H1 (cell line): ENCODE measurements around the gene NTPCR. TPM values are rescaled to one million over a fixed set of nuclear protein-coding genes. Genes with fewer than 3 reads are reported as not detected.

Source experiments
- CTCF ChIA-PET: fragments of 300-600 bp; sonication (Branson Sonifier 250); formaldehyde crosslinking; loops from one replicate; lab custom pipeline; 2021; ENCODE audit not compliant: partially characterized antibody; lab: Charles Lee
- POLR2A ChIA-PET: fragments of 300-600 bp; sonication (Branson Sonifier 250); formaldehyde crosslinking; loops from one replicate; lab custom pipeline; 2021; ENCODE audit warnings: inconsistent platforms; ENCODE audit not compliant: partially characterized antibody; lab: Charles Lee
- DNase-seq, 2 experiments: peaks; one replicate each; pipeline versions ENCODE4 v3.0.0 to v3.0.0-alpha.2; 2010 to 2022; ENCODE audit warnings: low spot score in 2 of 2, low read depth in 1 of 2, mixed read lengths in 1 of 2
- FAIRE-seq: peaks from 2 replicates; lab custom pipeline; 2011; peaks lifted over from hg19 to GRCh38; lab: Jason Lieb, UNC
- H2AFZ ChIP-seq: 2 replicates; pipeline ENCODE4 v1.8.1; 2012; ENCODE audit warnings: low read length, inconsistent platforms
- H2AK5ac ChIP-seq: 2 replicates; pipeline ENCODE4 v1.6.1; 2013; ENCODE audit warnings: low read depth, low read length
- H2BK120ac ChIP-seq: replicated peaks from 2 replicates; pipeline ENCODE3; 2013; ENCODE audit warnings: low read depth, low read length, inconsistent platforms
- H2BK12ac ChIP-seq: 2 replicates; pipeline ENCODE4 v1.6.1; 2013; ENCODE audit warnings: low read depth, low read length
- H2BK15ac ChIP-seq: 2 replicates; pipeline ENCODE4 v1.6.1; 2013; ENCODE audit warnings: low read length
- H2BK20ac ChIP-seq: 2 replicates; pipeline ENCODE4 v1.6.1; 2013; ENCODE audit warnings: low read length
- H2BK5ac ChIP-seq: 2 replicates; pipeline ENCODE4 v1.6.1; 2013; ENCODE audit warnings: low read depth, low read length
- H3K14ac ChIP-seq: 2 replicates; pipeline ENCODE4 v1.6.1; 2013; ENCODE audit warnings: inconsistent platforms; ENCODE audit not compliant: insufficient read length
- H3K18ac ChIP-seq: 2 replicates; pipeline ENCODE4 v1.6.1; 2013; ENCODE audit warnings: low read length; ENCODE audit errors: extremely low read depth
- H3K23ac ChIP-seq: 2 replicates; pipeline ENCODE4 v1.6.1; 2013; ENCODE audit warnings: inconsistent platforms; ENCODE audit not compliant: insufficient read length
- H3K23me2 ChIP-seq: 2 replicates; pipeline ENCODE4 v1.6.1; 2013; ENCODE audit warnings: low read depth, low read length
- H3K27ac ChIP-seq: 2 replicates; pipeline ENCODE4 v1.6.1; 2011; ENCODE audit warnings: low read depth, low read length, inconsistent platforms
- H3K27me3 ChIP-seq, 4 experiments: replicated peaks in 1 of 4; 1 replicate in 1 of 4; 2 replicates in 3 of 4; pipeline versions ENCODE4 v1.6.1 to v1.8.1; 2011 to 2013; ENCODE audit warnings: low read length in 3 of 4, mild to moderate bottlenecking in 3 of 4, inconsistent platforms in 2 of 4, mixed read lengths in 2 of 4, moderate library complexity in 1 of 4; ENCODE audit not compliant: control insufficient read depth in 3 of 4, insufficient read depth in 3 of 4; ENCODE audit errors: extremely low read depth in 1 of 4
- H3K36me3 ChIP-seq, 4 experiments: 2 replicates each; pipeline versions ENCODE4 v1.6.1 to v1.8.1; 2011 to 2013; ENCODE audit warnings: mild to moderate bottlenecking in 4 of 4, low read length in 3 of 4, moderate library complexity in 2 of 4, control low read depth in 1 of 4, inconsistent platforms in 1 of 4; ENCODE audit not compliant: insufficient read depth in 4 of 4, control insufficient read depth in 2 of 4
- H3K4ac ChIP-seq: replicated peaks from 2 replicates; pipeline ENCODE3; 2013; ENCODE audit warnings: low read length, low read depth, mixed read lengths, inconsistent platforms; ENCODE audit not compliant: insufficient read length
- H3K4me1 ChIP-seq, 4 experiments: replicated peaks in 1 of 4; 1 replicate in 1 of 4; 2 replicates in 3 of 4; pipeline versions ENCODE4 v1.6.1 to v1.8.1; 2011 to 2013; ENCODE audit warnings: low read length in 3 of 4, inconsistent platforms in 2 of 4, mixed read lengths in 1 of 4; ENCODE audit not compliant: insufficient read depth in 4 of 4, control insufficient read depth in 3 of 4
- H3K4me2 ChIP-seq, 2 experiments: 2 replicates each; pipeline versions ENCODE4 v1.6.1 to v1.8.1; 2011 to 2013; ENCODE audit warnings: low read depth in 2 of 2, low read length in 2 of 2, control low read depth in 1 of 2, inconsistent platforms in 1 of 2, mild to moderate bottlenecking in 1 of 2; ENCODE audit not compliant: insufficient read depth in 1 of 2
- H3K4me3 ChIP-seq, 4 experiments: fragments of 200-600, 300-600 bp in 1 of 4; sonication (generic), shearing (Covaris generic), sonication (Bioruptor Twin) in 1 of 4; 2 replicates each; pipeline versions ENCODE4 v1.5.1 to v1.8.1; 2011 to 2016; ENCODE audit warnings: low read length in 4 of 4, low read depth in 3 of 4, control low read depth in 2 of 4, inconsistent platforms in 2 of 4, mild to moderate bottlenecking in 2 of 4, mixed read lengths in 1 of 4, moderate library complexity in 1 of 4; ENCODE audit not compliant: insufficient read depth in 2 of 4; ENCODE audit errors: extremely low read depth in 1 of 4
- H3K56ac ChIP-seq: replicated peaks from 2 replicates; pipeline ENCODE3; 2013; ENCODE audit warnings: low read depth, mild to moderate bottlenecking, mixed read lengths, low read length, inconsistent platforms; ENCODE audit not compliant: insufficient read length
- H3K79me1 ChIP-seq: 2 replicates; pipeline ENCODE4 v1.6.1; 2013; ENCODE audit warnings: low read depth, low read length, control low read depth
- H3K79me2 ChIP-seq, 2 experiments: 2 replicates each; pipeline versions ENCODE4 v1.6.1 to v1.8.1; 2012 to 2013; ENCODE audit warnings: low read length in 2 of 2, mild to moderate bottlenecking in 2 of 2, inconsistent platforms in 1 of 2; ENCODE audit not compliant: insufficient read depth in 2 of 2, control insufficient read depth in 1 of 2
- H3K9ac ChIP-seq, 4 experiments: replicated peaks in 1 of 4; 1 replicate in 1 of 4; 2 replicates in 3 of 4; pipeline versions ENCODE4 v1.6.1 to v1.8.1; 2011 to 2013; ENCODE audit warnings: low read depth in 3 of 4, low read length in 3 of 4, control low read depth in 2 of 4, mild to moderate bottlenecking in 2 of 4, moderate library complexity in 2 of 4, inconsistent platforms in 1 of 4; ENCODE audit errors: extremely low read depth in 1 of 4
- H3K9me3 ChIP-seq, 2 experiments: 2 replicates each; pipeline versions ENCODE4 v1.6.1 to v1.8.1; 2012 to 2013; ENCODE audit warnings: mild to moderate bottlenecking in 2 of 2, moderate library complexity in 2 of 2, control low read depth in 1 of 2, inconsistent platforms in 1 of 2, low read depth in 1 of 2, low read length in 1 of 2, mixed read lengths in 1 of 2; ENCODE audit not compliant: insufficient read depth in 2 of 2
- H4K20me1 ChIP-seq, 2 experiments: replicated peaks in 1 of 2; 2 replicates each; pipeline versions ENCODE3 to v1.8.1; 2011 to 2013; ENCODE audit warnings: inconsistent platforms in 2 of 2, low read length in 2 of 2, mild to moderate bottlenecking in 1 of 2; ENCODE audit not compliant: insufficient read depth in 2 of 2, control insufficient read depth in 1 of 2
- H4K5ac ChIP-seq: 2 replicates; pipeline ENCODE4 v1.6.1; 2013; ENCODE audit warnings: low read length, low read depth, mixed read lengths, inconsistent platforms; ENCODE audit not compliant: insufficient read length
- H4K8ac ChIP-seq: 2 replicates; pipeline ENCODE4 v1.8.0; 2013; ENCODE audit warnings: mild to moderate bottlenecking, moderate library complexity, low read length, inconsistent platforms; ENCODE audit not compliant: insufficient read depth; ENCODE audit errors: extremely low read depth
- H4K91ac ChIP-seq: replicated peaks from 2 replicates; pipeline ENCODE3; 2013; ENCODE audit warnings: low read length, mixed read lengths, inconsistent platforms; ENCODE audit not compliant: insufficient read length
- CHD2 ChIP-seq: IDR thresholded peaks from 2 replicates; pipeline ENCODE4 v1.6.1; 2012; ENCODE audit warnings: low read length, improper control_type of control experiment
- EP300 ChIP-seq, 2 experiments: IDR thresholded peaks; 1 replicate in 1 of 2; 2 replicates in 1 of 2; pipeline ENCODE4 v1.6.1; 2011 to 2012; ENCODE audit warnings: low read depth in 2 of 2, low read length in 2 of 2, mild to moderate bottlenecking in 2 of 2, borderline replicate concordance in 1 of 2, inconsistent platforms in 1 of 2, moderate library complexity in 1 of 2
- KDM1A ChIP-seq: fragments of 200-600, 300-600 bp; sonication (generic); IDR thresholded peaks from 2 replicates; pipeline ENCODE4 v1.7.1; 2016; ENCODE audit warnings: mild to moderate bottlenecking, low read length, borderline replicate concordance
- SP1 ChIP-seq: IDR thresholded peaks from 2 replicates; pipeline ENCODE4 v1.6.1; 2011; ENCODE audit warnings: low read depth, low read length
- SP4 ChIP-seq: IDR thresholded peaks from 2 replicates; pipeline ENCODE4 v1.6.1; 2012; ENCODE audit warnings: low read length, inconsistent platforms
- TAF7 ChIP-seq: optimal IDR thresholded peaks from 2 replicates; pipeline ENCODE3; 2011; ENCODE audit warnings: low read depth, mild to moderate bottlenecking, inconsistent platforms, low read length, moderate library complexity, borderline replicate concordance
- USF2 ChIP-seq: IDR thresholded peaks from 2 replicates; pipeline ENCODE4 v1.6.1; 2011; ENCODE audit warnings: low read length, improper control_type of control experiment
- ZNF274 ChIP-seq: IDR thresholded peaks from 2 replicates; pipeline ENCODE4 v1.7.0; 2012; ENCODE audit warnings: low read length, borderline replicate concordance; ENCODE audit errors: extremely low read depth
- WGBS, 2 experiments: shearing (Covaris generic) in 1 of 2; methylation state at CpG; one replicate each; pipeline versions ENCODE4 v1.1.6 to v1.1.7; 2013 to 2015; ENCODE audit warnings: low lambda C conversion rate in 2 of 2, mixed read lengths in 2 of 2, inconsistent platforms in 1 of 2, low coverage in 1 of 2, missing lambda C conversion rate in 1 of 2; ENCODE audit not compliant: insufficient replicate concordance in 2 of 2, insufficient coverage in 1 of 2, insufficient read length in 1 of 2; ENCODE audit errors: extremely low coverage in 1 of 2, missing lambda C conversion rate in 1 of 2; 5-methylcytosine and 5-hydroxymethylcytosine counted together
- polyA plus RNA-seq, 7 experiments: library from polyadenylated mRNA; depleted of rRNA in 3 of 7; stranded (reverse) in 5 of 7; unstranded in 2 of 7; fragments of >200 nt in 5 of 7; fragments of 200-250 nt in 2 of 7; gene quantifications; 1 replicate in 5 of 7; 2 replicates in 1 of 7; 4 replicates in 1 of 7; pipeline versions ENCODE4 v1.2.1 to v1.2.3, GENCODE V29; 2011 to 2013; ENCODE audit warnings: missing spikeins in 2 of 7, mixed read lengths in 2 of 7
- total RNA-seq: library from RNA; stranded (reverse); fragmentation: NEBNext Ultra II Directional; extraction: Animal tissue kit (Norgen Biotek cat#: 25700); gene quantifications from 2 replicates; pipeline ENCODE4 v1.2.1, GENCODE V29; 2021
- TF ChIP-seq, protein P1 (sequence below): IDR thresholded peaks from 2 replicates; pipeline ENCODE4 v1.6.1; 2012; ENCODE audit warnings: inconsistent platforms

The NTPCR gene
- total and polyA plus RNA-seq, 2 of the 8 experiments (the other 6 are each of a cell fraction or from before 2014, with no cell fraction given) = 22.6 to 73.1 TPM

DNA sequence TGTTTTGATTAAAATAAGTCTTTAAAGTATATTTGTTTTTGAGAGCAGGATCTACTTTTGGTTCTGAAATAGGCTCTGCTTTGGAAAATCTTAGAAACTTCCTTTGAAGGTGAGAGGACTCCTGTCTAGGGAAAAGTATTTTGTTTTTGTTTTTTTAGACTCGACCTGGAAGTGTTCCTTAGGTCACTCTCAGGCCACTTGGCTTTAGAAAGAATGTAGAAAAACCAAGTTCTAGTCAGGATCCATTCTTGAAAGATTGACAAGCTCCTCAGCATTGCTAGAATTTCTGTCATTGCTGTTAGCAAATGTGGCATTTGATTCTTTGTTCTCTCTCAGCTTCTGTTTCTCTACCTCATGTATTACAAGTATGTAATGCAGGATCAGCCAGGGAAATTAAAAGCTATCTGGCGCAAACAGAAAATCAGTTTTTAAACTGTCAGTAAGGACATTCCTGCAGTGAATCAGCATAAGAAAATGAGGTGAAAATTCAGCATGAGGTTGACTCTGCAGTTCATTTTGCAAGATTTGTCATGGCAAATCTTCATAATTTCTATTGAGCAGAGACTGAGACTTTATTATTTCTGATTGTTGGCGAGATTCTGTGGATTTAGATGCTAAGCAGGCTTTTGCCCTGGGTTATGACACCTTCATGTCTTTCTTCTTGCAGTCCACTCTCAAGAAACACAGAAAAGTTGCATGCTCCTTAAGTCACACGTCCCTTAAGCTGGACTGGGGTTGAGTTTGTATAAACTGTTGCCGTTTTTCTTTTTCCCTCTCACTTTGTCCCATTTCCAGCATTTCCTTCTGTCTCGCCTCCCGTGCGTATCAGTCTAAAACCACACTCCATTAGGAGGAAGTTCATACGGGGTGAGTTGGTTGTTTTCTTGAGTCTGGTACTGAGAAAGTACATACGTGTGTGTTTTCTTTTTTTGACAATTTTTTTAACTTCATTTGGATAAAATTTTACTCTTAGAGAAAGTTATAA is 12.6 kb downstream of the NTPCR start:
- Histone ChIP-seq H4K20me1 (peaks cover 8 to 9% of the 10 kb centered on the region in 2 experiments), H3K4me1 (no peaks in the 10 kb centered on the region), H4K5ac (no peak overlapping the region), H3K23ac (no peak overlapping the region), H4K91ac (no peak overlapping the region), H3K79me2 (peaks cover 0 to 45% of the 10 kb centered on the region in 2 experiments; a peak in 2 of 4 replicates), H3K9ac (no peak overlapping the region), H3K4me3 (no peak overlapping the region), H3K36me3 (peaks cover 4 to 36% (median 11%) of the 10 kb centered on the region in 4 experiments; a peak in 6 of 8 replicates), H3K14ac (no peak overlapping the region), H3K18ac (no peak overlapping the region), H3K56ac (no peak overlapping the region), H3K27ac (no peak overlapping the region), H2BK12ac (no peak overlapping the region), H2AFZ (no peak overlapping the region), H3K9me3 (peaks cover 0 to 2% of the 10 kb centered on the region in 2 experiments; a peak in 1 of 4 replicates), H2AK5ac (no peak overlapping the region), H2BK120ac (no peak overlapping the region), H4K8ac (no peak overlapping the region), H2BK5ac (no peak overlapping the region), H3K4ac (no peak overlapping the region), H3K4me2 (no peak overlapping the region), H3K23me2 (no peaks in the 10 kb centered on the region), H3K79me1 (peaks cover 3% of the 10 kb centered on the region), H2BK20ac (no peak overlapping the region), H3K27me3 (no peaks in the 10 kb centered on the region), H2BK15ac (no peak overlapping the region)
- DNase-seq = no peak
- WGBS, 2 experiments = 89% methylated on average over 10 of the region's 10 CpGs; no CpG with 5 or more reads in 1 of the 2 experiments
- CTCF ChIA-PET = interaction anchor here (1.2 kb wide), 1 partner anchor 83 kb away, joined by 4 read pairs; no protein-coding TSS in a partner anchor
- FAIRE-seq = no peak
- POLR2A ChIA-PET = interaction anchor here (1.4 kb wide), 1 partner anchor 12 kb away, joined by 3 read pairs; no protein-coding TSS in a partner anchor
- TF ChIP-seq TAF7 = no peak
- TF ChIP-seq SP1 = no peak
- TF ChIP-seq, protein P1, sequence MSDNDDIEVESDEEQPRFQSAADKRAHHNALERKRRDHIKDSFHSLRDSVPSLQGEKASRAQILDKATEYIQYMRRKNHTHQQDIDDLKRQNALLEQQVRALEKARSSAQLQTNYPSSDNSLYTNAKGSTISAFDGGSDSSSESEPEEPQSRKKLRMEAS = no peak
- TF ChIP-seq ZNF274 = no peak
- TF ChIP-seq CHD2 = no peak
- TF ChIP-seq USF2 = no peak
- no peak for TF ChIP-seq SP4
- TF ChIP-seq EP300 (IDR thresholded peaks at IDR 0.05; ENCODE audit: borderline replicate concordance in 1 of 2, low read depth in 2 of 2, low read length in 2 of 2) = no peak
- no peak for TF ChIP-seq KDM1A
